ENCODE data around the gene EXPH5. TPM values are rescaled to one million over a fixed set of nuclear protein-coding genes. Genes with fewer than 3 reads are reported as not detected.

Gene EXPH5
- total RNA-seq, 1 donor from 2014 or later, result 32.8 TPM

DNA sequence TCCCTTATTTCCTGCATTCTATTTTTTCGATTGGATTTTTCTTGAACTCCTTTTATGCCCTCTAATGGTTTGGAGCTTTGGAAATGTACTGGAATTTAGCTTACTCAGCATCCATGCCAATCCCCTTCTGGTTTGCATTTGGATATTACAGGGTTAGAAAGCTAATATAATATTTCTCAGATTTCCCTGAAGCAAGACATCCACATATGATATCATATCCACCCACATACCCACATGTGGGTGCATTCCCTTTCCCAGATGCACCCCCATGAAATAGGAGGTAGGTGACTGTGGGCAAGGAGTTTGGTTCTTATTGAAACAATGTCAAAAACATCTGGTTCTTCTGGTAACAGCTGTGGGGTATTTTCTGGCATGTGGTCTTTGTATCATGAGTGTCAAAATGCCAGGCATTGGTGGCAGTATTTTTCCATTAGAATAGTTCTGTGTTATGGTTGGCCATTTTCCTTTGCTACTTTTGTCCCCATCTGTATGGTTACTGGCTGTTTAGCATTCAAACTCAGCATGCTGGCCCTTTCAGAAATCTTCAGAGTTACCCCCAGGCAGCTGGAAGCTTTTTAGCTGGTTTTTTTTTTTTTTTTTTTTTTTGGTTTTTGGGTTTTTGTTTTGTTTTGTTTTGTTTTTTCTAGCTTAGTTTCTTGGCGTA lies 38.6 kb upstream of the EXPH5 start:
- Mint-ChIP-seq H3K36me3 (ENCODE audit: insufficient read depth) (peaks cover 3% of the 10 kb centered on the region), H3K4me1 (ENCODE audit: low read depth) (no peaks in the 10 kb centered on the region), H3K27me3 (no peaks in the 10 kb centered on the region), H3K9me3 (ENCODE audit: low read depth) (peaks cover 8% of the 10 kb centered on the region), H3K27ac (no peak overlapping the region), H3K4me3 (ENCODE audit: low read depth) (no peak overlapping the region)
- DNase-seq (ENCODE audit: low spot score, unreplicated experiment), result no peak
- TF ChIP-seq, protein P1, sequence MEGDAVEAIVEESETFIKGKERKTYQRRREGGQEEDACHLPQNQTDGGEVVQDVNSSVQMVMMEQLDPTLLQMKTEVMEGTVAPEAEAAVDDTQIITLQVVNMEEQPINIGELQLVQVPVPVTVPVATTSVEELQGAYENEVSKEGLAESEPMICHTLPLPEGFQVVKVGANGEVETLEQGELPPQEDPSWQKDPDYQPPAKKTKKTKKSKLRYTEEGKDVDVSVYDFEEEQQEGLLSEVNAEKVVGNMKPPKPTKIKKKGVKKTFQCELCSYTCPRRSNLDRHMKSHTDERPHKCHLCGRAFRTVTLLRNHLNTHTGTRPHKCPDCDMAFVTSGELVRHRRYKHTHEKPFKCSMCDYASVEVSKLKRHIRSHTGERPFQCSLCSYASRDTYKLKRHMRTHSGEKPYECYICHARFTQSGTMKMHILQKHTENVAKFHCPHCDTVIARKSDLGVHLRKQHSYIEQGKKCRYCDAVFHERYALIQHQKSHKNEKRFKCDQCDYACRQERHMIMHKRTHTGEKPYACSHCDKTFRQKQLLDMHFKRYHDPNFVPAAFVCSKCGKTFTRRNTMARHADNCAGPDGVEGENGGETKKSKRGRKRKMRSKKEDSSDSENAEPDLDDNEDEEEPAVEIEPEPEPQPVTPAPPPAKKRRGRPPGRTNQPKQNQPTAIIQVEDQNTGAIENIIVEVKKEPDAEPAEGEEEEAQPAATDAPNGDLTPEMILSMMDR (IDR thresholded peaks at IDR 0.05; ENCODE audit: unreplicated experiment), result no peak

DNA sequence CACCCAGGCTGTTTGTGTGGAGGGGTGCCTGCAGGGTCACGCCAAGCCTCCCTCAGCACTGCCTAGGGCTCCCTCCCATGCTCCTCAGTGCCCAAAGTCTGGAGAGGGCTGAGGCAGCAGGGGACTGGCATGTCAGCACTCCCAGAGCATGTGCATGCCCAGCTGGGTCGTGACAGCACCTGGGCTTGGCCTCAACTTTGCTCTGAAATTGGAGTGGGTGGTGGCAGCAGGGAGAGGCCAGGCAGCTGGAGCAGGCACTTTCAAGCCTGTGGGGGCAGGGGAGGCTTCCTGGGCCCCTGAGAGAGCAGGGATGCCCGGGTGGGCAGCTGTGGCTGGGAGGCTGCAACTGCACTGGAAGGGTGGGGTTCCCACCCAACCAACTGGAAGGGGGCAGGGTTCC lies 35.7 kb upstream of the EXPH5 start:
- Mint-ChIP-seq H3K4me1 (ENCODE audit: low read depth) (no peaks in the 10 kb centered on the region), H3K4me3 (ENCODE audit: low read depth) (no peak overlapping the region), H3K27me3 (no peaks in the 10 kb centered on the region), H3K9me3 (ENCODE audit: low read depth) (peaks cover 10% of the 10 kb centered on the region), H3K36me3 (ENCODE audit: insufficient read depth) (peaks cover 3% of the 10 kb centered on the region), H3K27ac (no peak overlapping the region)
- DNase-seq (ENCODE audit: low spot score, unreplicated experiment), result no peak
- TF ChIP-seq, protein P1 (IDR thresholded peaks at IDR 0.05; ENCODE audit: unreplicated experiment), result no peak

DNA sequence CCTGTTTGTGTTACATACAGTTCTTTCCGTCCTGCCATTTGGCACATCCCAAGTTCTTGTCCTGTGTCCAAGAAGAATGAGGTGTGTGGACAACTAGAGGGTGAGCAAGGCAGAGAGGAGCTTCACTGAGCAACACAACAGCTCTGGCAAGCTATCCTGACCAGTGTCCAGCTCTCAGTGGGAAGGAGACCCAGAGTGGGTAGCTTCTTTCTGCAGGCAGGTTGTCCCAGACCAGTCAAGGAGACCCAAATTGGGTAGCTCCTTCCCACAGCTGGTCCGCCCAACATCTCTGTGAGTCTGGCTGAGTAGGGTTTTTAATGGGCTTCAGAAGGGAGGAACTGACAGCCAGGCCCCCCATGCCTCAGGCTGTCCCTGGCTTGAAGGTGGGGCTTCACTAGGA lies 35.2 kb upstream of the EXPH5 start:
- DNase-seq (ENCODE audit: low spot score, unreplicated experiment), result no peak
- H3K27me3 Mint-ChIP-seq, result no peaks in the 10 kb centered on the region
- H3K27ac Mint-ChIP-seq, result no peak overlapping the region
- TF ChIP-seq, protein P1 (IDR thresholded peaks at IDR 0.05; ENCODE audit: unreplicated experiment), result no peak
- H3K4me3 Mint-ChIP-seq (ENCODE audit: low read depth), result no peak overlapping the region
- no peaks in the 10 kb centered on the region for H3K4me1 Mint-ChIP-seq (ENCODE audit: low read depth)
- H3K9me3 Mint-ChIP-seq (ENCODE audit: low read depth), result peaks cover 9% of the 10 kb centered on the region
- peaks cover 3% of the 10 kb centered on the region for H3K36me3 Mint-ChIP-seq (ENCODE audit: insufficient read depth)

DNA sequence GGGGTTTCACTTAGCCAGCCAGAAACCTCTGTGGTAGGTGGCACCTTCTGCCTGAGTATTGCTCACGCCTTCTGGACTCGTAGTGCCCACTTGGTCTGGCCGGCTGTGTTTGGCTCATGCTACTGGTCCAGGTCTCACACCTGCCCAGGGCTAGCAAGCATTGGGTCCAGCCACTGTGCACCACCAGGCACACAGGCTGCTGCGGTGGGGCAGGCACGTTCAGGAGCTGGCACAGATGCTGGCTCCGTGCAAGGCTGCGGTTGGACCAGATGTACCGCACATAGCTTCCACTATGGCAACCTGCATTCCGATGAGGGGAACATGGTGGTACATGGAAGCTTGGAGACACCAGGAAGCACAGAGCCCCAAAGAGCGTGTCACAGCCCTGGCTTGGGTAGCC lies 34.8 kb upstream of the EXPH5 start:
- TF ChIP-seq, protein P1 (IDR thresholded peaks at IDR 0.05; ENCODE audit: unreplicated experiment), result no peak
- H3K27me3 Mint-ChIP-seq, result no peaks in the 10 kb centered on the region
- DNase-seq (ENCODE audit: low spot score, unreplicated experiment), result no peak
- no peaks in the 10 kb centered on the region for H3K4me1 Mint-ChIP-seq (ENCODE audit: low read depth)
- peaks cover 3% of the 10 kb centered on the region for H3K36me3 Mint-ChIP-seq (ENCODE audit: insufficient read depth)
- H3K27ac Mint-ChIP-seq, result no peak overlapping the region
- H3K4me3 Mint-ChIP-seq (ENCODE audit: low read depth), result no peak overlapping the region
- peaks cover 9% of the 10 kb centered on the region for H3K9me3 Mint-ChIP-seq (ENCODE audit: low read depth)

DNA sequence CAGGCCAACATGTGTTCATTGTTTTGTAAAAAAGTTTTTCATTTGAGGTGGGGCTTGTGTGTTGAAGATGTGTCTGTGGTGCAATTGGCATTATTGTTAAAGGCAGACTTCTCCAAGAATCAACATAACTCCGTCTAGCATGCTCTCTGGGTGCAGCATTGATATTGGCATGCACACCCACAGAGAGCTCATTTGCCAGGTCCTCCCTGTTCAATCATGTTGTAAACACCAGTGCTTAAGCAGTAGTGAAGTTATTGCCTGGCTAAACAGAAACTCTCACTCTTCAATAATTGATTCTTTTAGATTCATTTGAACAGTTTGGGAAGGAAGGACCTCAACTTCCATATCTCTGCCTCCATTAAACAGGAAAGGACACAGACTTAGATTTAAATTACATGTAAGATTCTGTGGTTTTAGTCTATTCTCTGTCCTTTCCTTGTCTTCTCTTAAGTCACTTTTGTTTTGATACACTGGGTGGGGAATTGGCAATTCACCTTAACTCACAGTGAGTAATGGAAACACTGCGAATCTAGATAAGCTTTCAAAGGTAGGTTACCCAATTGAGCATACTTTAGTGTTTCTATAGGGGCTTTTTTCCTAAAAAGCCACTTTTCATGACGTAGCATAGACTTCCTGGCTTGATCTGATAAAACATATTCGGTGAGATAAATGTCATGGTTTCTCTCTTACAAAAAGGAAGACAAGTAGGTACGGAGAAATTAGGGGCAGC lies 30.8 kb upstream of the EXPH5 start:
- TF ChIP-seq, protein P1 (IDR thresholded peaks at IDR 0.05; ENCODE audit: unreplicated experiment), result no peak

More for the DNA sequence above, 30.8 kb upstream of the EXPH5 start:
- peaks cover 3% of the 10 kb centered on the region for H3K36me3 Mint-ChIP-seq (ENCODE audit: insufficient read depth)
- no peaks in the 10 kb centered on the region for H3K4me1 Mint-ChIP-seq (ENCODE audit: low read depth)
- peaks cover 9% of the 10 kb centered on the region for H3K9me3 Mint-ChIP-seq (ENCODE audit: low read depth)
- DNase-seq (ENCODE audit: low spot score, unreplicated experiment), result no peak
- no peak overlapping the region for H3K27ac Mint-ChIP-seq
- no peak overlapping the region for H3K4me3 Mint-ChIP-seq (ENCODE audit: low read depth)
- no peaks in the 10 kb centered on the region for H3K27me3 Mint-ChIP-seq
